ENCODE results near the gene MAGI3. TPM values are rescaled to one million over a fixed set of nuclear protein-coding genes. Genes with fewer than 3 reads are reported as not detected.
A peak's percentile ranks its signal among the peaks of the same experiment; 100 is the strongest.

The MAGI3 gene
- total RNA-seq, 1 experiment from 2014 or later: 27.6 TPM

- intact Hi-C loops (cut with micrococcal nuclease; ENCODE audit: unreplicated experiment): loop anchor here (2.0 to 5.0 kb wide), 3 partner anchors 286 to 606 kb away; partner anchors contain the start of genes LRIG2 and MAGI3
Measured at GRCh38 chr1:113678159-113678469, 287.8 kb downstream of the MAGI3 start.

GRCh38 chr1:113681596-113682337, 291.5 kb downstream of the MAGI3 start:
- ChIA-PET CTCF (no interaction called here), POLR2A (no interaction called here)
- DNase-seq: no peak
- Mint-ChIP-seq H3K4me1 (ENCODE audit: low read depth, unreplicated experiment) (peaks cover 7% of the 10 kb centered on the region), H3K36me3 (ENCODE audit: insufficient read depth, unreplicated experiment) (peaks cover 60% of the 10 kb centered on the region), H3K9me3 (ENCODE audit: unreplicated experiment) (no peaks in the 10 kb centered on the region), H3K27me3 (ENCODE audit: insufficient read depth, unreplicated experiment) (no peaks in the 10 kb centered on the region), H3K27ac (ENCODE audit: unreplicated experiment) (no peak overlapping the region), H3K4me3 (ENCODE audit: unreplicated experiment) (no peak overlapping the region)
- no peaks in the 10 kb centered on the region; the same call in 1 of the 2 replicates for H3K36me3 ChIP-seq (ENCODE audit: control insufficient read depth, insufficient read depth, low read length)
- intact Hi-C loops (cut with micrococcal nuclease; ENCODE audit: unreplicated experiment): no loop called here
- no peaks in the 10 kb centered on the region for H3K4me1 ChIP-seq
- H3K27me3 ChIP-seq (replicated peaks; ENCODE audit: control insufficient read depth, insufficient read depth, low read length): no peaks in the 10 kb centered on the region
- no TSS peak for BruUV-seq (replicated peaks)
- TF ChIP-seq CTCF (IDR thresholded peaks at IDR 0.05; ENCODE audit: insufficient read depth in 1 of 2, low read depth in 1 of 2, low read length in 1 of 2, severe bottlenecking in 1 of 2, unreplicated experiment in 1 of 2): no peak
- no peak overlapping the region for H3K4me3 ChIP-seq (ENCODE audit: low read depth, low read length)
- H3K9me3 ChIP-seq: no peaks in the 10 kb centered on the region

More at GRCh38 chr1:113678159-113678469, 287.8 kb downstream of the MAGI3 start:
- H3K4me1 Mint-ChIP-seq (ENCODE audit: low read depth, unreplicated experiment): peaks cover 23% of the 10 kb centered on the region
- Histone ChIP-seq H3K9me3 (no peaks in the 10 kb centered on the region), H3K4me3 (ENCODE audit: low read depth, low read length) (no peak overlapping the region), H3K27me3 (replicated peaks; ENCODE audit: control insufficient read depth, insufficient read depth, low read length) (no peaks in the 10 kb centered on the region), H3K36me3 (ENCODE audit: control insufficient read depth, insufficient read depth, low read length) (no peaks in the 10 kb centered on the region; the same call in 1 of the 2 replicates), H3K4me1 (0 out of 2 replicates have a peak, but pooled peaks cover 10% of the 10 kb centered on the region)
- TF ChIP-seq CTCF (IDR thresholded peaks at IDR 0.05; ENCODE audit: insufficient read depth in 1 of 2, low read depth in 1 of 2, low read length in 1 of 2, severe bottlenecking in 1 of 2, unreplicated experiment in 1 of 2): no peak
- H3K9me3 Mint-ChIP-seq (ENCODE audit: unreplicated experiment): no peaks in the 10 kb centered on the region
- DNase-seq: no peak
- BruUV-seq (replicated peaks): no TSS peak
- H3K27ac Mint-ChIP-seq (ENCODE audit: unreplicated experiment): no peak overlapping the region
- peaks cover 42% of the 10 kb centered on the region for H3K36me3 Mint-ChIP-seq (ENCODE audit: insufficient read depth, unreplicated experiment)
- no peaks in the 10 kb centered on the region for H3K27me3 Mint-ChIP-seq (ENCODE audit: insufficient read depth, unreplicated experiment)
- no peak overlapping the region for H3K4me3 Mint-ChIP-seq (ENCODE audit: unreplicated experiment)
- ChIA-PET POLR2A (interaction anchor here (0.6 kb wide), 1 partner anchor 420 kb away, joined by 5 read pairs; no protein-coding TSS in a partner anchor), CTCF (interaction anchor here (0.6 to 0.7 kb wide), 2 partner anchors 37 to 539 kb away, joined by 4 to 5 read pairs; no protein-coding TSS in a partner anchor)

- Mint-ChIP-seq H3K27me3 (ENCODE audit: insufficient read depth, unreplicated experiment) (no peaks in the 10 kb centered on the region), H3K4me1 (ENCODE audit: low read depth, unreplicated experiment) (no peaks in the 10 kb centered on the region), H3K9me3 (ENCODE audit: unreplicated experiment) (no peaks in the 10 kb centered on the region), H3K36me3 (ENCODE audit: insufficient read depth, unreplicated experiment) (peaks cover 52% of the 10 kb centered on the region), H3K4me3 (ENCODE audit: unreplicated experiment) (no peak overlapping the region), H3K27ac (ENCODE audit: unreplicated experiment) (no peak overlapping the region)
- CTCF ChIA-PET: no interaction called here
- H3K4me3 ChIP-seq (ENCODE audit: low read depth, low read length): no peak overlapping the region
- no peak for DNase-seq
- H3K9me3 ChIP-seq: no peaks in the 10 kb centered on the region
- H3K4me1 ChIP-seq: no peaks in the 10 kb centered on the region
- no peaks in the 10 kb centered on the region for H3K36me3 ChIP-seq (ENCODE audit: control insufficient read depth, insufficient read depth, low read length)
- intact Hi-C loops (cut with micrococcal nuclease; ENCODE audit: unreplicated experiment): no loop called here
- no peak for TF ChIP-seq CTCF (IDR thresholded peaks at IDR 0.05; ENCODE audit: insufficient read depth in 1 of 2, low read depth in 1 of 2, low read length in 1 of 2, severe bottlenecking in 1 of 2, unreplicated experiment in 1 of 2)
- no peaks in the 10 kb centered on the region for H3K27me3 ChIP-seq (replicated peaks; ENCODE audit: control insufficient read depth, insufficient read depth, low read length)
- POLR2A ChIA-PET: no interaction called here
- TSS peak; percentile 25 for BruUV-seq (replicated peaks)
Measured at GRCh38 chr1:113683384-113684152, 293.3 kb downstream of the MAGI3 start.
